Measurements from ENCODE around the gene PRSS27.
A peak's percentile ranks its signal among the peaks of the same experiment; 100 is the strongest.

PRSS27 gene

DNA sequence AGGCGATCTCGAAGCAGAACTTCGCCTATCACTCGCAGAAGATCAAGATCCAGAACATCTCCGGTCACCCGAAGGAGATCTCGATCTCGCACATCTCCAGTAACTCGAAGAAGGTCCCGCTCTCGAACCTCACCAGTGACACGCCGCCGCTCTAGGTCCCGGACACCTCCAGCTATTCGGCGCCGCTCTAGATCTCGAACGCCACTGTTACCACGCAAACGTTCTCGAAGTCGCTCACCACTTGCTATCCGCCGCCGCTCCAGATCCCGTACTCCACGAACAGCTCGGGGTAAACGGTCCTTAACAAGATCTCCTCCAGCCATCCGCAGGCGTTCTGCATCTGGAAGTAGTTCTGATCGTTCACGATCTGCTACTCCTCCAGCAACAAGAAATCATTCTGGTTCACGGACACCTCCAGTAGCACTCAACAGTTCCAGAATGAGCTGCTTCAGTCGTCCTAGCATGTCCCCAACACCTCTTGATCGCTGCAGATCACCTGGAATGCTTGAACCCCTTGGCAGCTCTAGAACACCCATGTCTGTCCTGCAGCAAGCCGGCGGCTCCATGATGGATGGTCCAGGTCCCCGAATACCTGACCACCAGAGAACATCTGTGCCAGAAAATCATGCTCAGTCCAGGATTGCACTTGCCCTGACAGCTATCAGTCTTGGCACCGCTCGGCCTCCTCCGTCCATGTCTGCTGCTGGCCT is 46.6 kb upstream of the PRSS27 start:
- no peak overlapping the region for H3K4me2 ChIP-seq (ENCODE audit: low read depth, low read length, poor library complexity, severe bottlenecking)
- no peaks in the 10 kb centered on the region for H3K4me1 ChIP-seq (ENCODE audit: insufficient read depth, low read length, poor library complexity, severe bottlenecking)
- peaks cover 90% of the 10 kb centered on the region; the same call in 1 of the 2 replicates for H3K36me3 ChIP-seq (ENCODE audit: insufficient read depth, low read length)
- H3F3A ChIP-seq (ENCODE audit: low read depth) = no peaks in the 10 kb centered on the region
- H4K20me1 ChIP-seq (ENCODE audit: insufficient read depth, low read length, poor library complexity, severe bottlenecking) = peaks cover 21% of the 10 kb centered on the region
- no peaks in the 10 kb centered on the region for H3K9me3 ChIP-seq (ENCODE audit: insufficient read depth, low read depth, low read length)
- peaks cover 30% of the 10 kb centered on the region; the same call in 1 of the 2 replicates for H3K79me2 ChIP-seq (ENCODE audit: insufficient read depth, low read length)
- H3K9ac ChIP-seq (ENCODE audit: low read depth, low read length, poor library complexity, severe bottlenecking) = no peak overlapping the region
- no peak overlapping the region for H2AFZ ChIP-seq (ENCODE audit: low read length)
- no peaks in the 10 kb centered on the region for H3K9me2 ChIP-seq (replicated peaks; ENCODE audit: low read depth, low read length)
- H3K27me3 ChIP-seq (ENCODE audit: insufficient read depth, low read length, poor library complexity, severe bottlenecking) = no peaks in the 10 kb centered on the region
- TF ChIP-seq EZH2phosphoT487 (IDR thresholded peaks at IDR 0.05; ENCODE audit: borderline replicate concordance) = no peak
- TF ChIP-seq, protein P1, sequence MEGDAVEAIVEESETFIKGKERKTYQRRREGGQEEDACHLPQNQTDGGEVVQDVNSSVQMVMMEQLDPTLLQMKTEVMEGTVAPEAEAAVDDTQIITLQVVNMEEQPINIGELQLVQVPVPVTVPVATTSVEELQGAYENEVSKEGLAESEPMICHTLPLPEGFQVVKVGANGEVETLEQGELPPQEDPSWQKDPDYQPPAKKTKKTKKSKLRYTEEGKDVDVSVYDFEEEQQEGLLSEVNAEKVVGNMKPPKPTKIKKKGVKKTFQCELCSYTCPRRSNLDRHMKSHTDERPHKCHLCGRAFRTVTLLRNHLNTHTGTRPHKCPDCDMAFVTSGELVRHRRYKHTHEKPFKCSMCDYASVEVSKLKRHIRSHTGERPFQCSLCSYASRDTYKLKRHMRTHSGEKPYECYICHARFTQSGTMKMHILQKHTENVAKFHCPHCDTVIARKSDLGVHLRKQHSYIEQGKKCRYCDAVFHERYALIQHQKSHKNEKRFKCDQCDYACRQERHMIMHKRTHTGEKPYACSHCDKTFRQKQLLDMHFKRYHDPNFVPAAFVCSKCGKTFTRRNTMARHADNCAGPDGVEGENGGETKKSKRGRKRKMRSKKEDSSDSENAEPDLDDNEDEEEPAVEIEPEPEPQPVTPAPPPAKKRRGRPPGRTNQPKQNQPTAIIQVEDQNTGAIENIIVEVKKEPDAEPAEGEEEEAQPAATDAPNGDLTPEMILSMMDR (conservative IDR thresholded peaks at IDR 0.05; ENCODE audit: low read length) = no peak
- no peak overlapping the region for H3K4me3 ChIP-seq (ENCODE audit: low read length, poor library complexity, severe bottlenecking)

DNA sequence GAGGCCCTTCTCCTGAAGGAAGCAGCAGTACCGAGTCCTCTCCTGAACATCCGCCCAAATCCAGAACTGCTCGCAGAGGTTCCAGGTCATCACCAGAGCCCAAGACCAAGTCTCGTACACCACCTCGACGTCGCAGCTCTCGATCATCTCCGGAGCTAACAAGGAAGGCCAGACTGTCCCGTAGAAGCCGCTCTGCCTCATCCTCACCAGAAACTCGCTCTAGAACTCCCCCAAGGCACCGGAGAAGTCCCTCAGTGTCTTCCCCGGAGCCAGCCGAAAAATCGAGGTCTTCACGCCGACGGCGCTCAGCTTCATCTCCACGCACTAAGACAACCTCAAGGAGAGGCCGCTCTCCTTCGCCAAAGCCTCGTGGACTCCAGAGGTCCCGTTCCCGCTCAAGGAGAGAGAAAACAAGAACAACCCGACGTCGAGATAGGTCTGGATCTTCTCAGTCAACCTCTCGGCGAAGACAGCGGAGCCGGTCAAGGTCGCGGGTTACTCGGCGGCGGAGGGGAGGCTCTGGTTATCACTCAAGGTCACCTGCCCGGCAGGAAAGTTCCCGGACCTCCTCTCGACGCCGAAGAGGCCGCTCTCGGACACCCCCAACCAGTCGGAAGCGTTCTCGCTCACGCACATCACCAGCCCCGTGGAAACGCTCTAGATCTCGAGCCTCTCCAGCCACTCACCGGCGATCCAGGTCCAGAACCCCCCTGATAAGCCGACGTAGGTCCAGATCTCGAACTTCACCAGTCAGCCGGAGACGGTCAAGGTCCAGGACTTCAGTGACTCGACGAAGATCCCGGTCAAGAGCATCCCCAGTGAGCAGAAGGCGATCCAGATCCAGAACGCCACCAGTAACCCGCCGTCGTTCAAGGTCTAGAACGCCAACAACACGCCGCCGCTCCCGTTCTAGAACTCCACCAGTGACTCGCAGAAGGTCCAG is 45.7 kb upstream of the PRSS27 start:
- TF ChIP-seq, protein P1 (conservative IDR thresholded peaks at IDR 0.05; ENCODE audit: low read length) = no peak
- no peak for TF ChIP-seq EZH2phosphoT487 (IDR thresholded peaks at IDR 0.05; ENCODE audit: borderline replicate concordance)
- no peaks in the 10 kb centered on the region for H3F3A ChIP-seq (ENCODE audit: low read depth)
- H2AFZ ChIP-seq (ENCODE audit: low read length) = no peak overlapping the region
- no peak overlapping the region for H3K4me2 ChIP-seq (ENCODE audit: low read depth, low read length, poor library complexity, severe bottlenecking)
- H3K9ac ChIP-seq (ENCODE audit: low read depth, low read length, poor library complexity, severe bottlenecking) = no peak overlapping the region
- no peaks in the 10 kb centered on the region for H3K9me3 ChIP-seq (ENCODE audit: insufficient read depth, low read depth, low read length)
- H3K27me3 ChIP-seq (ENCODE audit: insufficient read depth, low read length, poor library complexity, severe bottlenecking) = no peaks in the 10 kb centered on the region
- no peak overlapping the region for H3K4me3 ChIP-seq (ENCODE audit: low read length, poor library complexity, severe bottlenecking)
- H3K9me2 ChIP-seq (replicated peaks; ENCODE audit: low read depth, low read length) = no peaks in the 10 kb centered on the region
- peaks cover 38% of the 10 kb centered on the region for H3K79me2 ChIP-seq (ENCODE audit: insufficient read depth, low read length)
- no peaks in the 10 kb centered on the region for H3K4me1 ChIP-seq (ENCODE audit: insufficient read depth, low read length, poor library complexity, severe bottlenecking)
- H3K36me3 ChIP-seq (ENCODE audit: insufficient read depth, low read length) = peaks cover 90% of the 10 kb centered on the region; the same call in 1 of the 2 replicates
- peaks cover 25% of the 10 kb centered on the region for H4K20me1 ChIP-seq (ENCODE audit: insufficient read depth, low read length, poor library complexity, severe bottlenecking)

DNA sequence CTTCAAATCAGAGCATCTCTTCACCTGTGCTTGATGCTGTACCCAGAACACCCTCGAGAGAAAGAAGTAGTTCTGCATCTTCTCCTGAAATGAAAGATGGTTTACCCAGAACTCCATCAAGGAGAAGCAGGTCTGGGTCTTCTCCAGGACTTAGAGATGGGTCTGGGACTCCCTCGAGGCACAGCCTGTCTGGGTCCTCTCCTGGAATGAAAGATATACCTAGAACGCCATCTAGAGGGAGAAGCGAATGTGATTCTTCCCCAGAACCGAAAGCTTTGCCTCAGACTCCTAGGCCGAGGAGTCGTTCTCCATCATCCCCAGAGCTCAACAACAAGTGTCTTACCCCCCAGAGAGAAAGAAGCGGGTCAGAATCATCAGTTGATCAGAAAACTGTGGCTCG is 44.7 kb upstream of the PRSS27 start:
- TF ChIP-seq, protein P1 (conservative IDR thresholded peaks at IDR 0.05; ENCODE audit: low read length) = 0 out of 2 replicates have a peak, but pooled peaks have one; percentile 16
- TF ChIP-seq EZH2phosphoT487 (IDR thresholded peaks at IDR 0.05; ENCODE audit: borderline replicate concordance) = no peak
- Histone ChIP-seq H3K9me3 (ENCODE audit: insufficient read depth, low read depth, low read length) (no peaks in the 10 kb centered on the region), H3K36me3 (ENCODE audit: insufficient read depth, low read length) (peaks cover 90% of the 10 kb centered on the region; the same call in 1 of the 2 replicates), H2AFZ (ENCODE audit: low read length) (no peak overlapping the region), H3F3A (ENCODE audit: low read depth) (no peaks in the 10 kb centered on the region), H4K20me1 (ENCODE audit: insufficient read depth, low read length, poor library complexity, severe bottlenecking) (peaks cover 35% of the 10 kb centered on the region), H3K4me3 (ENCODE audit: low read length, poor library complexity, severe bottlenecking) (no peak overlapping the region), H3K4me1 (ENCODE audit: insufficient read depth, low read length, poor library complexity, severe bottlenecking) (no peaks in the 10 kb centered on the region), H3K79me2 (ENCODE audit: insufficient read depth, low read length) (peaks cover 48% of the 10 kb centered on the region), H3K27me3 (ENCODE audit: insufficient read depth, low read length, poor library complexity, severe bottlenecking) (no peaks in the 10 kb centered on the region), H3K9ac (ENCODE audit: low read depth, low read length, poor library complexity, severe bottlenecking) (no peak overlapping the region), H3K4me2 (ENCODE audit: low read depth, low read length, poor library complexity, severe bottlenecking) (no peak overlapping the region), H3K9me2 (replicated peaks; ENCODE audit: low read depth, low read length) (no peaks in the 10 kb centered on the region)

All from Loucy (cell line).